Measurements from ENCODE around the gene SSRP1.

DNA sequence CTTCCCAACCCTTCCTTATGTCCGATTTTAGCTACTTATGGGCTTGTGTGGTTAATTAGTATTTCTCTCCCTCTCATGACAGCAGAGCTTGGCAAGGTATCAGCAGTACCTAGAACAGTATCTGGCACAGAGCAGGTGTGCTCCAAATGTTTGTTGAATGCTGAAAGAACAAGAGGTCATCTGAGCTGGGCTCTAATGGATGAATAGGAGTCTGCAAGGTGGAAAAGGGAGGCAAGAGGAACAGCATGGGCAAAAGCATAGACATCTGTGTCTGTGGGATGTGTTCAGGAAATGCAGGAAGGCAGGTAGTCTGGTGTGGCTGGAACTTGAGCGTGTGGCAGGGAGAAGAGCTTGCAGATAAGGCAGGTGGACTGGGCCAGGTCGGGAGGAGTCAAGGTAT is 26.2 kb upstream of the SSRP1 start:
- TF ChIP-seq, protein P1, sequence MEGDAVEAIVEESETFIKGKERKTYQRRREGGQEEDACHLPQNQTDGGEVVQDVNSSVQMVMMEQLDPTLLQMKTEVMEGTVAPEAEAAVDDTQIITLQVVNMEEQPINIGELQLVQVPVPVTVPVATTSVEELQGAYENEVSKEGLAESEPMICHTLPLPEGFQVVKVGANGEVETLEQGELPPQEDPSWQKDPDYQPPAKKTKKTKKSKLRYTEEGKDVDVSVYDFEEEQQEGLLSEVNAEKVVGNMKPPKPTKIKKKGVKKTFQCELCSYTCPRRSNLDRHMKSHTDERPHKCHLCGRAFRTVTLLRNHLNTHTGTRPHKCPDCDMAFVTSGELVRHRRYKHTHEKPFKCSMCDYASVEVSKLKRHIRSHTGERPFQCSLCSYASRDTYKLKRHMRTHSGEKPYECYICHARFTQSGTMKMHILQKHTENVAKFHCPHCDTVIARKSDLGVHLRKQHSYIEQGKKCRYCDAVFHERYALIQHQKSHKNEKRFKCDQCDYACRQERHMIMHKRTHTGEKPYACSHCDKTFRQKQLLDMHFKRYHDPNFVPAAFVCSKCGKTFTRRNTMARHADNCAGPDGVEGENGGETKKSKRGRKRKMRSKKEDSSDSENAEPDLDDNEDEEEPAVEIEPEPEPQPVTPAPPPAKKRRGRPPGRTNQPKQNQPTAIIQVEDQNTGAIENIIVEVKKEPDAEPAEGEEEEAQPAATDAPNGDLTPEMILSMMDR (IDR thresholded peaks at IDR 0.05; ENCODE audit: borderline replicate concordance, extremely low read depth, low read length, poor library complexity, severe bottlenecking) = no peak
- TF ChIP-seq EZH2 (IDR thresholded peaks at IDR 0.05; ENCODE audit: borderline replicate concordance, low read depth, low read length, severe bottlenecking) = no peak
